Hepatocyte (in vitro differentiated cells): ENCODE data around the gene FOSL2.

Experiments
- CTCF ChIP-seq: fragments of 200-600 bp; sonication (generic); IDR thresholded peaks from 2 replicates; pipeline ENCODE4 v1.5.1; 2016; ENCODE audit warnings: antibody characterized with exemption, mild to moderate bottlenecking; ENCODE audit not compliant: poor library complexity
- EZH2 ChIP-seq: fragments of 200-600 bp; sonication (generic); IDR thresholded peaks from 2 replicates; pipeline ENCODE4 v1.6.1; 2016; ENCODE audit warnings: antibody characterized with exemption, mild to moderate bottlenecking, borderline replicate concordance

- TF ChIP-seq CTCF, result no peak
- TF ChIP-seq EZH2, result no peak
Observed at GRCh38 chr2:28347193-28347592, 45.5 kb upstream of the FOSL2 start.
